ENCODE measurements around the gene TMEM271.
A peak's percentile ranks its signal among the peaks of the same experiment; 100 is the strongest.

Gene TMEM271, protein sequence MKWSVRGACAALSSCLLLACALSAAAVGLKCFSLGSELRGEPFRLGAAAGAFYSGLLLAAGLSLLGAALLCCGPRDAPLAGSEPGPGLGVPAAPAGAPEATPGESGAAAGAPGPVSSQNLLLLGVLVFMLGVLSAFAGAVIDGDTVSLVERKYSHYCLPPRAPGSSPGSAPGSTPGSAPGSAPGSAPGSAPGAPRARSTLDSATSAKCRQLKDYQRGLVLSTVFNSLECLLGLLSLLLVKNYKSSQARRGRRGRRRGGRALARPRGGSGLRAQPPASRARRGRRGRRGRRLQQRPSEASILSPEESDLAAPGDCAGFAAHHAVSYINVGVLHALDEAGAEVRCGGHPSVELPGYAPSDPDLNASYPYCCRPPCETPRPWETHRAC

DNA sequence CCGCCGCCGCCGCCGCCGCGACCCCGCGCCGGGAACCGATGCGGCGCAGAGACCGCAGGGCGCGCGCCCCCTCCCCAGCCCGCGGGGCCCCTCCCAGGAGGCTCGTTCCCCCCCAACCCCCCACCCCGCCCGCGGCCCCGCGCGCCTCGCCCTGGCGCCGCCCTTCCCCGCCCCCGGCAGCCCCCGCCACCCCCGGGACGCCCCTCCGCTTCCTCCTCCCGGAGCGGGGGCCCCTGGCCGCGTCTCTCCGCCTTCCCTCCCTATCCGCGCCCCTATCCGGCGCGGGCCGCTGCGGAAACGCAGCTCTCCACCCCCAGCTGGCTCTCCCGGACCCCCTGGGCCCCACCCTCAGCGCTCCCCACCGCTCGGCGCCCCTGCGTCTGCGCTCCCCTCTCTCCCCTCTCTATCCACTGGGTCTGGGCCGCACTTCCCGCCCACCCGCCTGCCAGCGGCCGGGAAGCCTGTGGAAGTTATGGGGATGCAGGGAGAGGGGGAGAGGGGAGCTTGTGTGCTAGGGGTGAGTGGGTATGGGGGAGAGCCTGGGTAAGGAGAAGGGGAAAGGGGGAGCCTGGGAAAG, at the start of gene TMEM271:
Gene TMEM271, minus strand, starts transcription at position 51 of the 577 bp plus-strand sequence. CDS start 233 bp downstream, outside the sequence.
- peaks cover 3% of the 10 kb centered on the region for H3K36me3 Mint-ChIP-seq (ENCODE audit: low read depth)
- H3K27me3 Mint-ChIP-seq (ENCODE audit: low read depth) = peaks cover 52% of the 10 kb centered on the region
- no peak within 1 kb of the TSS for H3K4me3 Mint-ChIP-seq
- peak within 1 kb of the TSS; percentile 69 for H3K27ac Mint-ChIP-seq
- peaks cover 8% of the 10 kb centered on the region for H3K9me3 Mint-ChIP-seq
- H3K4me1 Mint-ChIP-seq (ENCODE audit: low read depth) = peaks cover 3% of the 10 kb centered on the region

DNA sequence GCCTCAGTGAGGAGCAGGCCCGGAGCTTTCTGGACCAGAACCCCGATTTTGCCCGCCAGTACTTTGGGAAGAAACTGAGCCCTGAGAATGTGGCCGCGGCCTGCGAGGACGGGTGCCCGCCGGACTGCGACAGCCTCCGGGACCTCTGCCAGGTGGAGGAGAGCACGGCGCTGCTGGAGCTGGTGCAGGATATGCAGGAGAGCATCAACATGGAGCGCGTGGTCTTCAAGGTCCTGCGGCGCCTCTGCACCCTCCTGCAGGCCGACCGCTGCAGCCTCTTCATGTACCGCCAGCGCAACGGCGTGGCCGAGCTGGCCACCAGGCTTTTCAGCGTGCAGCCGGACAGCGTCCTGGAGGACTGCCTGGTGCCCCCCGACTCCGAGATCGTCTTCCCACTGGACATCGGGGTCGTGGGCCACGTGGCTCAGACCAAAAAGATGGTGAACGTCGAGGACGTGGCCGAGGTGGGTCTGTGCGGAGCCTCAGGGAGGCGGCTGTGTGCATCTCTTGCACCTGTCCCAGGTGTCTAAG, 49.6 kb upstream of the TMEM271 start:
- H3K9me3 Mint-ChIP-seq = peaks cover 3% of the 10 kb centered on the region
- H3K4me1 Mint-ChIP-seq (ENCODE audit: low read depth) = no peaks in the 10 kb centered on the region
- H3K4me3 Mint-ChIP-seq = no peak overlapping the region
- H3K27me3 Mint-ChIP-seq (ENCODE audit: low read depth) = no peaks in the 10 kb centered on the region
- no peak overlapping the region for H3K27ac Mint-ChIP-seq
- no peaks in the 10 kb centered on the region for H3K36me3 Mint-ChIP-seq (ENCODE audit: low read depth)

DNA sequence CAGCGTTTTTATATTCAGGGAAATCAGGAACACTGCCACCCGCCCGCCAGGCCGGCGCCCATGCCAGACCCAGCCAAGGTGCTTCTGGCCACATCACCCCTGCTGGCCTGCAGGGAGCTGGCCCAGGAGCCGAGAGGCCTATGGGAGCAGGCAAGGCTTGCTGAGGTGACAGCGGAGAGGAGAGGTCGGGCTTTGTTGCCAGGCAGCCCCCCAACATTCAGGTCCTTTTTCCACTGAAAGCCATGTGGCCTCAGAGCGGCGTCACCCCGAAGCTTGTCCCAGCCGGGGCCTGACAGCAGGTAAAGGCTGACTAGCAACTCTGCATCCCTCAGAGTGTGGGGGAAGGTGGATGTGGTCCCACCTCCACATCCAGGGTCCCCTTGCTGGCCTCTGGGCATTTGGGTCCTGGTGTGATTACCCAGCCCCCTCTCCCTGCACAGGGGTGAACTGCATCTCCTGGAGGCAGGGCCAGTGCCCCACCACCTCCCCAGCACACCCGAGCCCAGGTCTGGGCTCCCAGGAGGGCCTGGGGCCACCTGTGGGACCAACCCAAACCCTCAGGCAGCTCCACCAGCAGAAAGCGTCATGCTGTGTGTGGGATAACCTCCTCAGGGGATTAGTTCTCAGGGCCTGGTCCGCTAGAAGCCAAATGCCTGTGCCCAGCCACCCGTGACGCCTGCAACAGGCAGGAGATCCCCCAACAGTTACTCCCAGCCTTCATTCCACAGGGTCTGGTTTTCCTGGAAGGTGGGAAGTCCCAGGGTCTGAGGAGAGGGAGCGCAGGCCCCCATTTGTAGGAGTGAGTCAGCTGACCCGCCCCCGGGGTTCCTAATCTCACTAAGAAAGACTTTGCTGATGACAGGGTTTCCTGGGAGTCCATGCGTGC, 48.9 kb upstream of the TMEM271 start, which contains the start of gene PDE6B:
Gene PDE6B, plus strand, starts transcription at position 869 of the 886 bp plus-strand sequence. CDS start 54 bp downstream, outside the sequence.
- Mint-ChIP-seq H3K27ac (no peak within 1 kb of the TSS), H3K4me1 (ENCODE audit: low read depth) (no peaks in the 10 kb centered on the region), H3K9me3 (peaks cover 3% of the 10 kb centered on the region), H3K4me3 (no peak within 1 kb of the TSS), H3K36me3 (ENCODE audit: low read depth) (no peaks in the 10 kb centered on the region), H3K27me3 (ENCODE audit: low read depth) (no peaks in the 10 kb centered on the region)

DNA sequence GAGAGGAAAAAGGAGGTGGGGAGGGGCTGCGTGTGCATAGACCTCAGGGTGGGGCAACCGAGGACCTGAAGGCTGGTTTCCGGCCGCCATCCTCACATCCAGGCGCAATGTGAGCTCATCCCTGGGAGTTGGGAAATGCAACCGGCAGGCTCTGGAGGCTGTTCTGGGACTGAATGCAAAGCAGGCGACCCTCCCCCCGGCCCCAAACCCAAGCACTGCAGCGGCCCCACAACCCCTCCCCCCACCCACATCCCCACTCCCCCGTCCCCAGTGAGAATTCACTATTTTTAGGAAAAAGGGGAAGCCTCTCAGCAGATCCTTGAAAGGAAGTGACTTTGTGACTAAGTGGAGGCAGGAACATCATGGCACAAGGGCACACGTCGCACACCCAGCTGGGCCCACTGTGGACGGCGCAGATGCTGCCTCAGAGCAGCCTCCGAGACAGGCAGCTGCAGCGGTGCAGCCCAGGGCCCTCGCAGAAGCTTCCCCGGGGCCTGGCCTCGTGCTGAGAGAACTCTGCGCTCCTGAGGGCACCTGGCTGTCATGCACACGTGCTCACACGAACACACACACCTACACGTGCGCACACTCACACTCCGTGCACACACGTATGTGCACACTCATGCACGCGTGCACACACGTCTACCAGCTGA, 47.9 kb upstream of the TMEM271 start:
- no peaks in the 10 kb centered on the region for H3K4me1 Mint-ChIP-seq (ENCODE audit: low read depth)
- no peaks in the 10 kb centered on the region for H3K36me3 Mint-ChIP-seq (ENCODE audit: low read depth)
- no peak overlapping the region for H3K27ac Mint-ChIP-seq
- no peaks in the 10 kb centered on the region for H3K27me3 Mint-ChIP-seq (ENCODE audit: low read depth)
- peaks cover 3% of the 10 kb centered on the region for H3K9me3 Mint-ChIP-seq
- H3K4me3 Mint-ChIP-seq = no peak overlapping the region

DNA sequence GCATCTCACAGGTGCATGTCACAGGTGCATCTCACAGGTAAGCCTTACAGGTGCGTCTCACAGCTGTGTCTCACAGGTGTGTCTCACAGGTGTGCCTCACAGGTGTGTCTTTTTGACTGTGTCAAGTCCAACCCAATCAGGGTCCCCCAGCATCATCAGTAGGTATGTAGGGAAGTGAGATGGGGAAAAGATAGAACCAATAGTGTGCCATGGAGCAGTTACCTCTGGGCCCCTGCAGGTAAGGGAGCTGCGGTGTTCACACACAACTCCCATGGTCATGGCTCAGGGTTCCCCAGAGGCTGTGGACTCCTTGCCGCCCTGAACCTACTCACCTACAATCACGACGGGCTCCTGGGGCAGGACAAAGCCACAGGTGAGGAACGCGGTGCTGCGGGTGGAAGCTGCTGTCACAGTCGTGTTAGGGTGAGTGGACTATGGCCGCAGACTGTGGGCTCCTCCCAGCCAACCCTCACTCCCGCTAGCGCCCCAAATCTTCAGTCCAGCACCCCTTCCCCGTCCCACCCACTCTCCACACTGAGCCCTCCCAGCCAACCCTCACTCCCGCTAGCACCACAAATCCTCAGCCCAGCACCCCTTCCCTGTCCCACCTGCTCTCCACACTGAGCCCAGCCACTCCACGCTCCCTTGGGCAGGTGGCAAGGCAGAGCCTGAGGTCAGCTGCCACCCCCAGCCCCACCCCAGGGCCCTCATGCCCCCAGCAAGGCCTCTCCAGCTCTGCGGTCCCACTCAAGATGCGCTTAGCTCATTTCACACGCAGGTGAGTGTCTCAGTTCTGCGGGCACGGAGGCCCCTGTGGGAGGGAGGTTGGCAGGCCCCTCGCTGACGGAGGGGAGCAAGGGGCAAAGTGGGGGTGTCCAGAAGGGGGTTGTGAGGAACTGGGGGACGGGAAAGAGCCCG, 47.2 kb upstream of the TMEM271 start:
- Mint-ChIP-seq H3K27ac (no peak overlapping the region), H3K36me3 (ENCODE audit: low read depth) (no peaks in the 10 kb centered on the region), H3K4me3 (no peak overlapping the region), H3K4me1 (ENCODE audit: low read depth) (no peaks in the 10 kb centered on the region), H3K9me3 (peaks cover 3% of the 10 kb centered on the region), H3K27me3 (ENCODE audit: low read depth) (no peaks in the 10 kb centered on the region)

DNA sequence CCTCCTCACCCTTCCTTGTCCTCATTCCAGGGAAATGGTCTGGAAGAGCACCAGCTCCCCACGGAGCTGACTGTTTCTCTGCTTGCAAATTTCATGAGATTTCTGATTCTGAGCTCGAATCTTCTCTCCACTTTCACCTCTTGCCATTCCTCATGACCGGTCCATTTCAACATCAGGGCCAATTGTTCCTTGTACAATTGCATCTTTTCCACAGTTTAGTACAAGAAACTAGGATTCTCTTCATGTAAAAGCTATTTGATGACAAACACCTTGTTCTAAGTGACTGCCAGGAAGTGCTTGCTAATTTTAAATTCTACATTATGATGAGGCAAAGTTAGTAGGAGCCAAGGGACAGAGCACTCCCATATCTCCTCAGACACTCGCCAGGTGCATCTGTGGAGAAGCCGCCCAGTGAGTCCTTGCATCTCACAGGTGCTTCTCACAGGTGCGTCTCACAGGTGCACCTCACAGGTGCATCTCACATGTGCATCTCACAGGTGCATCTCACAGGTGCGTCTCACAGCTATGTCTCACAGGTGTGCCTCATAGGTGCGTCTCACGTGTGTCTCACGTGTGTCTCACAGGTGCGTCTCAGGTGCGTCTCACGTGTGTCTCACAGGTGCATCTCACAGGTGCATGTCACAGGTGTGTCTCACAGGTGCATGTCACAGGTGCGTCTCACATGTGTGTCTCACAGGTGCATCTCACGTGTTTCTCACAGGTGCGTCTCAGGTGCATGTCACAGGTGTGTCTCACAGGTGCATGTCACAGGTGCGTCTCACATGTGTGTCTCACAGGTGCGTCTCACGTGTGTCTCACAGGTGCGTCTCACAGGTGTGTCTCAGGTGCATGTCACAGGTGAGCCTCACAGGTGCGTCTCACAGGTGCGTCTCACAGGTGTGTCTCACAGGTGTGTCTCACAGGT, 46.2 kb upstream of the TMEM271 start:
- Mint-ChIP-seq H3K4me1 (ENCODE audit: low read depth) (no peaks in the 10 kb centered on the region), H3K4me3 (no peak overlapping the region), H3K36me3 (ENCODE audit: low read depth) (no peaks in the 10 kb centered on the region), H3K27ac (no peak overlapping the region), H3K9me3 (peaks cover 3% of the 10 kb centered on the region), H3K27me3 (ENCODE audit: low read depth) (no peaks in the 10 kb centered on the region)

DNA sequence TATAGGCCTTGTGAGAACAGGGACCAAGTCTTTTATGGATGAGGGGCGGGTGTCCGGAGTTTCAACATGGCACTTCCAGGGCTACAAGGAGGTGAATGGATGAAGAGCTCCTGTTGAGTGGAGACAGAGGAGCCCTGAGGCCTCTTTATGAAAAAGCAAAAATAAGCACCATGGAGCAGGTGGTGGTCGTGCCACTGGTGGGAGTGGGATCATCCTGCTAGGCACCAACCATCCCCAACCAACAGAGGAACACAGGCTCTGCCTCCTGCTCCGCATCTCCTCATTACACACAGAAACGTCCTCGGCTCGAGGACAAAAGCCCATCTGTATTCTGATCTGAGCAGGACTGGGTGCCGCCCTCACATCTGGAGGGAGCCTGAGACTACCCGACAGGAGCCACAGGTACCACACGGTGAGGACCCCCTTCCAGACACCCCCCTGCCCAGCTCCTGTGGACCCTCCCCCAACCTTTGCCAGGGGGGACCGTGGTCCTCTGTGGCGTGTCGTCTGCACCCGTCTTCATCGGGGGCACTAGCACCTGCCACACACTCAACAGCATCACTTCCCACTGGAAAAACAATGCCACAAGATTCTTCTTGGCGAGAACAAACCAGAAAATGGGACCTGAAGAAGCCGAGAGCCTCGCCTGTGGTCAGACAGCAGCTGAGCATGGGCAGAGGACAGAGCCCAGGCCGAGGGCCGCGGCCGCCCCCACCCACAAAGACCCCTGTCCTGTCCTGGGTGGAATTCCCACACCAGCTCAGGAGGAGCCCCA, 45.4 kb upstream of the TMEM271 start:
- Mint-ChIP-seq H3K27me3 (ENCODE audit: low read depth) (no peaks in the 10 kb centered on the region), H3K4me1 (ENCODE audit: low read depth) (no peaks in the 10 kb centered on the region), H3K4me3 (no peak overlapping the region), H3K9me3 (peaks cover 3% of the 10 kb centered on the region), H3K36me3 (ENCODE audit: low read depth) (no peaks in the 10 kb centered on the region), H3K27ac (no peak overlapping the region)

DNA sequence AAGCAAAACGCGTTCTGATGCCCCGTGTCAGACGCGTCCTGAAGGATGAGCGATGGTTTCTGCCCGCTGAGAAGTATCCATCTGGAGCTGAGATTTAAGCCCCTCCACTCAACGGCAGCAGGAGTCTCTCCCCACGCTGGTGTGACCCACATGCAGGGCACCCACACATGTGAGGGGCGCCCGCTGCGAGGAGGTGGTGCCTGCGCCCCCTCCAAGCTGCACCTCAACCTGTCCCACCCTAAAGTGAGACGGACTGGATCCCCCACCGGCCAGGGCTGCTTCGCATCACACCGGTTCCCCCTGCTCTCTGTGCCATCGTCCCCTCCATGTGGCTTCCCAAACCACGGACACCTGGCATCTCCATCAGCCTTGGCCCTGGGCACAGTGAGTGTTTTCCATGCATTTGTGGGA, 44.8 kb upstream of the TMEM271 start:
- Mint-ChIP-seq H3K4me3 (no peak overlapping the region), H3K4me1 (ENCODE audit: low read depth) (no peaks in the 10 kb centered on the region), H3K9me3 (peaks cover 3% of the 10 kb centered on the region), H3K27me3 (ENCODE audit: low read depth) (no peaks in the 10 kb centered on the region), H3K36me3 (ENCODE audit: low read depth) (no peaks in the 10 kb centered on the region), H3K27ac (no peak overlapping the region)

DNA sequence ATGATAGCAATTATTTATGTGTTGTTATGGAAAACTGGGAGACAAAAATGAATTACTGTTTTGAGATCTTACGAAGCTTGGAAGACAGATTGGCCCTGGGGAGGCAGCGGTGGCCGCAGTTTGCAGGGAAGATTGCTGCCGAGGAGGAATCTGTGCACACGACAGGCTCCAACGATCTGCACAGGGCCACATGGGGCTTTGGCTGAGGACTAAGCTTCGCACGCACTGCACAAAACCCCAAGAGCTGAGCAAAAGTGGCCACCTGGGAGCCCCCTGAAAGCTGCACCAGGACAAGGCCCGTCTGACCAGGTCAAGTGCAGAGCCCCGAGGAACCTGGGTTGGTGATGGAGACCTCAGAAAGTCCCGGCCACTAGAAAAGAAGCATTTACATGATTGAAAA, 44.1 kb upstream of the TMEM271 start:
- Mint-ChIP-seq H3K9me3 (peaks cover 3% of the 10 kb centered on the region), H3K27ac (no peak overlapping the region), H3K4me3 (no peak overlapping the region), H3K4me1 (ENCODE audit: low read depth) (no peaks in the 10 kb centered on the region), H3K36me3 (ENCODE audit: low read depth) (no peaks in the 10 kb centered on the region), H3K27me3 (ENCODE audit: low read depth) (peaks cover 5% of the 10 kb centered on the region)

DNA sequence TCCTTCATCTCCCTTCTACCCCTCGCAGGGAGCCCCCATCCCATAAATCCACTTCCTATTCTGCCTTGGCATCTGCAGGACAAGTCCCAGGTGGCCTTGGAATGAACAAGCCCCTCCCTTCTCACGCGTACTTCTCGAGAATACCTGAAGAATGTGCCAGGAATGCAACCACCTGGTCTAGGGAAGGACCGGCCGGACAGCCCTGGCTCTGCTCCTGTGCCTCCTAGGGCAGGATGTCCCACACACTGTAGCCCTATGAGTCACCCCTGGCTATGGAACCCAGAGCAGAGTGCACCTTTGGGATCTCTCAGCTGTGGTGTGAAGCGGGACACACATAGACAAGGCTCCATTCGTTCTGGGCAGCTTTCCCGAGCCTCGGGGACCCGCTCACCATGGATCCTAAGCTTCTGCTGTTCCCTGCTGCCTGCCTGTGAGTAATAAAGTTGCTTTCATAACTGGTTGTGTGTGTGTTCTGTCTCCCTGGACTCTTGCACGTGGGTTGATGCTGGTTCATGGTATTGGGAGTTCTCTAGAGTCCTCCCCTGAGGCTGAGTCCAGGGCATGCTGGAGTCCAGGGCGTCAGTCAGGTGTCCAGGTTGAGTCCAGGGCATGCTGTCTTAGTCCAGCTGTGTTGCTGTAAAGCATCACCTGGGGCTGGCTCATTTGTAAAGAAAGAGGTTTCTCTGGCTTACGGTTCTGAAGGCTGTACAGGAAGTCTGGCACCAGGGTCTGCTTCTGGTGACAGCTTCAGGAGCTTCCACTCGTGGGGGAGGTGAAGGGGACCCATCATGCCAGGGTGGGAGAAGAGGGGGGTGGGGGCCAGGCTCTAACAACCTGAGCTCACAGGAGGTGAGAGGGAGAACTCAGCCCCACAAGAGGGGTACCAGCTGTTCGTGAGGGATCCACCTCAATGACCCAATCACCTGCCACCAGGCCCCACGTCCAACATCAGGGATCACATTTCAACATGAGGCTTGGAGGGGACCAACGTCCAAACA, 41.8 kb upstream of the TMEM271 start:
- H3K27ac Mint-ChIP-seq = no peak overlapping the region
- H3K27me3 Mint-ChIP-seq (ENCODE audit: low read depth) = peaks cover 5% of the 10 kb centered on the region
- no peaks in the 10 kb centered on the region for H3K36me3 Mint-ChIP-seq (ENCODE audit: low read depth)
- no peak overlapping the region for H3K4me3 Mint-ChIP-seq
- no peaks in the 10 kb centered on the region for H3K4me1 Mint-ChIP-seq (ENCODE audit: low read depth)
- H3K9me3 Mint-ChIP-seq = peaks cover 3% of the 10 kb centered on the region
